ENCODE measurements around the gene ITGA5.

The ITGA5 gene

DNA sequence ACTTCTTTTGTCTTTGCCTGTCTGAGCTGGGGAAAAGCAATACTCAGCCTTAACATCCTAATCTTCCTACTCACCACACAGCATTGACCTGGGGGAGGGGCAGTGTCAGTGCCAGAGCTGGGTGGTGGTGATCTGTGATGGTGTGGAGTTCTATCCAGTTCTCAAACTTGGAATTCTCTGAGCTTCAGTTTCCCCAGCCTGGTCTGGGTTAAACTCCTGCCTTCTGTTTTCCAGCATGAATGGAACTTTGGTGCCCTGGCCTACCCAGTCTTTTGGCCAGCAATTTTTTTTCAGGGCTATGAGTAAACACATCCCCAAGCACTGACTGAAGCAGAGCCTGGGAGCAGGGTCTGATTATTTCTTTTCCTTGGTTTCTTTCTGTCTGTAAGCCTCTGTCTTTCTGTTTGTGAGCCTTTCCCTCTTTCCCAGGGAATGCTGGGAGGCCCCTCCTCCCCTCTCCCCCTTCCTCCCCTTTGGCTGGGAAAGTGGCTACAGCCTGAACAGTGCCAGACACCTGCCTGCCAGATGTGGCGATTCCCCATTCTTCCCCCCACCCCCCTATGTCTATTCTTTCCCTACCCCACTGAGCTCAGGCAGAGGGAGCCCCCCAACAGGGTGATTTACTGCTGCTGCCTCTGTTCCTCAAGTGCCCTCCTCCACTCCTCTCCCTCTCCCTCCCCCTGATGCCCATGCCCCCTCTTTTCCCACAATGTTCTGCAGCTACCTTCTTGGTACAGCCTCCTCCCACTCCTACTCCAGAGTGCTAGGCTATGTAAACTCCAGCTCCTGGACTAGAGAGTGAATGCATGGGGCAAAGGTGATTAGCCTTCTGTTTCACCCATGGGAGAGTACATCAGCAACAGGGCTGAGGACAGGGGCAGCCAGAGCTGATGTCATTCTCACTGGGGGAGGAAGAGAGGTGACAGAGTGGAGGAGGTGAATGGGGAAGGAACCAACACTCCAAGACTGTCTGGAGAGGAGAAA, 65.9 kb downstream of the ITGA5 start:
- no peak; the same call in 1 of the 2 replicates for TF ChIP-seq POLR2AphosphoS5 (IDR thresholded peaks at IDR 0.05; ENCODE audit: low read depth, low read length)
- no peak for TF ChIP-seq FOXP2 (optimal IDR thresholded peaks at IDR 0.05; ENCODE audit: borderline replicate concordance, extremely low read depth, extremely low read length, insufficient read depth)
- no peak for TF ChIP-seq REST (IDR thresholded peaks at IDR 0.05; ENCODE audit: insufficient read depth in 1 of 2, low read depth in 2 of 2, low read length in 2 of 2)
- no peak for TF ChIP-seq SIN3A (IDR thresholded peaks at IDR 0.05; ENCODE audit: borderline replicate concordance, insufficient read depth, low read length)
- no peak for TF ChIP-seq TAF1 (IDR thresholded peaks at IDR 0.05; ENCODE audit: borderline replicate concordance, insufficient read depth, low read length)

DNA sequence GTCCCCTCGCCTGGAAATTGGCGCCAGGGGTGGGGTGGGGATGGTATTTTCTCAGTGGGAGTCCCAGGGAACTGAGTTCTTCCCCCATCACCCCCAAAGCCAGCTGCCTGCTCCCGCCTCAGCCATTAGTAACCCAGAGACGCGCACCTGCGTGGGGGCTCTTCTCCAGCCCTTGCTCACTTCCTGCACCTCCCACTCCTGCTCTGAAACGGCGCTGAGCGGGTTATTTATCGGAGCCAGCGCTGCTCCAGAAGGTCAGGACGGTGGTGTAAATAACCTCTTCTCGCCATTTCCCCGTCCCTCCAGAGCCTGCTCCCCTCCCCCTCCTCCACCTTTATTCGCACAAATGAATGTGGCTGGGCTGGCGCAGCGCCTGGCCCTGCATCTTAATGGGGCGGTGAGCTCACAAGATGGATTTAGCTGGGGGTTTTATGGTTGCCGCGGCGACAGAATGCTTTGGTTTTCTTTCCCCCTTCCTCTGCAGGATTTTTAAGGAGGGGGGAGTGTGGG, 67.0 kb downstream of the ITGA5 start:
- peak; percentile 72 for TF ChIP-seq FOXP2 (optimal IDR thresholded peaks at IDR 0.05; ENCODE audit: borderline replicate concordance, extremely low read depth, extremely low read length, insufficient read depth)
- no peak for TF ChIP-seq REST (IDR thresholded peaks at IDR 0.05; ENCODE audit: insufficient read depth in 1 of 2, low read depth in 2 of 2, low read length in 2 of 2)

DNA sequence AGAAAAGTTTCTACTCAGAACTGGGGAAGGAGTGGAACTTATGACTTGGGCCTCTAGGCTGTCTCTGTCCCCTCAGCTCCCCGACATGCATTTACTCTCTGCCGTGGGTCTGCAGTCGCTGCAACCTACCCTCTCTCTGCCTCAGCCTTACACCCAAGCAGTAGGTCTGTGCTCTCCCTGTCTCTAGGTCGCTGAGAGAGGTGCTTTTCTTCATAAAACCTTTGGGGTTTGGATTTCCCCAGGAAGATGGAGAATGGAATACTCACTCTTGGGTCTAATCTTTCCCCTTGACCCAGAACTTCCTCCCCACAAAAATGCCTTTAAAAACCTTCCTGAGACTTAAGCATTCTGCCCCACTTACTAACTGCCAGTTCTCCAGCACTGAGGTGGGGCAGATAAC, 67.7 kb downstream of the ITGA5 start:
- TF ChIP-seq SIN3A (IDR thresholded peaks at IDR 0.05; ENCODE audit: borderline replicate concordance, insufficient read depth, low read length) (no peak), TAF1 (IDR thresholded peaks at IDR 0.05; ENCODE audit: borderline replicate concordance, insufficient read depth, low read length) (no peak), REST (IDR thresholded peaks at IDR 0.05; ENCODE audit: insufficient read depth in 1 of 2, low read depth in 2 of 2, low read length in 2 of 2) (no peak), FOXP2 (optimal IDR thresholded peaks at IDR 0.05; ENCODE audit: borderline replicate concordance, extremely low read depth, extremely low read length, insufficient read depth) (no peak), POLR2AphosphoS5 (IDR thresholded peaks at IDR 0.05; ENCODE audit: low read depth, low read length) (0 out of 2 replicates have a peak, but pooled peaks have one; percentile 25)

DNA sequence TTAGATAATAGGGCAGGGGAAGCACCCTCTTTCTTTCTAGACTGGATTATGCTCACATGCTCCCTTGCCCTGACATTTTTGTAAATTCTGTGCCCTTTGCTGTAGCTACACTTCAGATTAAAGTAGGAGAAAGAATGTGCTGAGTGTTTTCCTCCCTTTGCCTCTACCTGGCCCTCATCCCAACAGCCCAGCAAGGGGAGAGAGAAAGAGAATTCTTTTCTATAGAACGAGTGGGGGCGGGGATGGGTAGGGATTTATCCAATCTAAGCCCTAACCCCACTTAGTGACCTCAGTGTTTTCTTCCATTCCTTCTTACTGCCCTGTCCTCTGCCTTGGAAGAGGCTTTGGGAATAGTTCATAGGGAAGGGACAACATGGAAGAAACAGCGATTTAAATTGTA, 68.3 kb downstream of the ITGA5 start:
- TF ChIP-seq REST (IDR thresholded peaks at IDR 0.05; ENCODE audit: insufficient read depth in 1 of 2, low read depth in 2 of 2, low read length in 2 of 2) (no peak), FOXP2 (optimal IDR thresholded peaks at IDR 0.05; ENCODE audit: borderline replicate concordance, extremely low read depth, extremely low read length, insufficient read depth) (no peak), SIN3A (IDR thresholded peaks at IDR 0.05; ENCODE audit: borderline replicate concordance, insufficient read depth, low read length) (no peak), TAF1 (IDR thresholded peaks at IDR 0.05; ENCODE audit: borderline replicate concordance, insufficient read depth, low read length) (no peak), POLR2AphosphoS5 (IDR thresholded peaks at IDR 0.05; ENCODE audit: low read depth, low read length) (no peak)

Measured in PFSK-1 (cell line).